HG03095 (cell line): Measurements from ENCODE around the gene IMMT.

Experiments
- ATAC-seq: cut with Tn5 transposase; IDR thresholded peaks from one replicate; pipeline ENCODE4 v1.9.1; 2021; ENCODE audit warnings: moderate library complexity; ENCODE audit not compliant: unreplicated experiment

The IMMT gene

DNA sequence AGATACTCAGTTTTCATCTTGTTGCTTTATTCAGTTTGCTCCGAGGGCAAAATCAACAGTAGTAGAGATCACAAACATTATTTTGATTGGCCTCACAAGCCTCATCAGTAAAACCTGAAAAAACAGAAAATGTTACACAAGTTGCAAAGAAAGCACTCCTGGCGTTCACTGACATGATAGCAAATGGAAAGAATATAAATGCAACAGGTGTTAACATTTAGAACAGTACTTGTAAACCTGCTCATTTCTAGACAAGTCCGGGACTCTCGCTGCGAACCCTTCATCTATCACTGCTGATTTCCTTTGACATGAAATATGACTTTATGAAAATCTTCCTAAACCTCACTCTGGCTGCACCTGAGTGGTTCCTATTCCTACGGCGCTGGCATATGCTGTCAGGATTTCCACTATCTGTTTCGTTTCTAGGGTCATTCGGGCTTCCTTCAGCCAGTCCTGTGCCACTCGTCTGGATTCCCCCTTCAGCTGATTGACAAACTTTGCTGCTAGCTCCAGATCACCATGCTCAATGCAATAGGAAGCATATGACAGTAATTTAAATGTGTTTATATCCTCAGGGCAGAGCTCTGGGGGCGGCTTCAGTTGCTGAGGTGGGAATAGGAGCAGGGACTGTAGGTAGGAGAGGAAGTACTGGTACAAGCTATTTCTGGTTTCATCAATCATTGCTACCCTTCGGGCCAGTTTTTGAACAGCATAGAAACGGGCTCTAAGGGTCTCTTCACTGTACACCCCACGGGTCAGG, 51.2 kb downstream of the IMMT start:
- ATAC-seq: no peak

DNA sequence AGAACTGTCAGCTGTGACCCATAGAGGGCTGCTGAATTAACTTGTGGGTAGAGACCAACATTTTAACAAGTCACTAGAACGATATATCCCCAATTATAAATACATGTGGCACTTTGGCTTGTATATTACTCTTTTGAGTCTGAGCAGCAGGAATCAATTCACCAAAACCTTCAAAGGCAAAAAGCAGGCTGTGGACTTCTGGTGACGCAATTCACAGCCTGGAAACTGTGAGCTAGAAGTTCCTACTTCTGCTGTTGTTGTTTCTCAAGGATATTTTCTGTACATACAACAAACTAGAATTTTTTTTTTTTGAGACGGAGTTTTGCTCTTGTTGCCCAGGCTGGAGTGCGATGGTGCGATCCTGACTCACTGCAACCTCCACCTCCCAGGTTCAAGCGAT, 52.0 kb downstream of the IMMT start:
- ATAC-seq: no peak

DNA sequence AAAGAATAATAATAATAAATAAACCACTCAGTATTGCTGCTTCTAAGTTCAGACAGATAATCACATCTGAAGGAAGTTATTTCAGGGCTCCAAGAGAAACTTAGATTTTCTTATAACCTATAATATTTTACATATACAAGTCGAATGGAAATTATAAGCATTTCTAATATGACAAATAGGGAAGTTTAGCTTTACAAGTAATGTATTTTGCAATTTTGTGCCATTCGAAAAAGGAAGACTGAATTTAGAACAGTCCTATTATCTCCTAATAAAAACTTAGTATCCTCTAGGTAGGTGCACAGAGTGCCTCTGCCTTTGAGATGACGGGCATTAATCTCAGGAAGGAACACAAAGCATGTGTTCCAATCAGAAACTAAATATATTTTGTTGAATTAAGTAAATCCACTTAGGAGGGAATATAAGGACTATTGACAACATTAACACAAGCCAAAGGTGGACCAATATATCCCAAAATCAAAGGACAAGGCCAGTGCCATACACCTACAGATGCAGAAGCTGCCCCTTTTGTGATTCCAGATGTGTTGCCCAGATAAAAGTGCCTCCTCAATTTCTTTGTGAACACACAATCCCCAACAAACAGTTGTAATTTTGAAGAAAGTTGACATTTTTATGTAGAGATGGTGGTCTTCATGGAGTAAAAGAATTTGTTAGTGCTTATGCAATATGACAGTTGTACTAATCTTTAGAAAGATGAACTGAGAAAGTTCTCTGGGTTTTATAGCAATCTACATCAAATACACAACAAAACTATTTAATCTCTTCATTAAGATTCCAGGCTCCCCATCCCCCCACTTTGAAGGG, 52.6 kb downstream of the IMMT start:
- ATAC-seq: no peak

DNA sequence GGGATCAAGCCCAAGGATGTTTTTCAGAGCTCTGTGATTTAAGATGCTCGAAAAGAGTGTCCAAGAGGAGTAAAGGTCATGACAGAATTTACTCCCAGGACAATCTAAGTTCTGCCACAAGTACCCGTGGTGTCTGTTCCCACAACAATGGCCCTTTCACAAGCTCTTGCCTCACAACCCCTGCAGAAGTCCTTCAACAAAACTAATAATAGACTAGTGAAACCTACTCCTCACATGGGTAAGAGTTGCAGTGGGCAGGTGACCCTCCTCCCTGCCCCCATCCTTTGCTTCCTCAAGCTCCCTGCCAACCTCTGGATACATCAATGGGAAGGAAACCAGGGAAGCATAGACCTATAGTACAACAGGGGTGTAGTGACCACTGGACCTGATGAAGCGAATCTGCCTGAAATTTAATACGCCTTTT, 54.3 kb downstream of the IMMT start:
- no peak for ATAC-seq

DNA sequence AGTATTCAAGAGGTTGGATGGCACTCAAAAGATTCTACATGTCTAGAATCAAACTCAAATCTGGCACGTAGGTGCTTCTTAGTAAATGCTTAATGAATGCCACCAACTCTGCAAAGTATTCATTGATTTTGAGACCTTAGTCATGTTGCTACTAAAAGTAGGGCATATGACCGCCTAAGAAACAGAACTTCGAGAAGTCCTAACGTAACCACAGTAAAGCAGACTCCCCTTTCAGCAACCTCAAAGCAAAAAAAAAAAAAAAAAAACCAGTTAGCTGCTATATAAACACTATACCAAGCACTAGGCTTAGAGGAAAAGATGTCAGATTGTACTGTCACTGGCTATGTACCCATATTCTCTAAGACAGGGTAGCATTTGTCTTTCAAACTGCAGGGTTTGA, 55.3 kb downstream of the IMMT start:
- ATAC-seq: no peak

DNA sequence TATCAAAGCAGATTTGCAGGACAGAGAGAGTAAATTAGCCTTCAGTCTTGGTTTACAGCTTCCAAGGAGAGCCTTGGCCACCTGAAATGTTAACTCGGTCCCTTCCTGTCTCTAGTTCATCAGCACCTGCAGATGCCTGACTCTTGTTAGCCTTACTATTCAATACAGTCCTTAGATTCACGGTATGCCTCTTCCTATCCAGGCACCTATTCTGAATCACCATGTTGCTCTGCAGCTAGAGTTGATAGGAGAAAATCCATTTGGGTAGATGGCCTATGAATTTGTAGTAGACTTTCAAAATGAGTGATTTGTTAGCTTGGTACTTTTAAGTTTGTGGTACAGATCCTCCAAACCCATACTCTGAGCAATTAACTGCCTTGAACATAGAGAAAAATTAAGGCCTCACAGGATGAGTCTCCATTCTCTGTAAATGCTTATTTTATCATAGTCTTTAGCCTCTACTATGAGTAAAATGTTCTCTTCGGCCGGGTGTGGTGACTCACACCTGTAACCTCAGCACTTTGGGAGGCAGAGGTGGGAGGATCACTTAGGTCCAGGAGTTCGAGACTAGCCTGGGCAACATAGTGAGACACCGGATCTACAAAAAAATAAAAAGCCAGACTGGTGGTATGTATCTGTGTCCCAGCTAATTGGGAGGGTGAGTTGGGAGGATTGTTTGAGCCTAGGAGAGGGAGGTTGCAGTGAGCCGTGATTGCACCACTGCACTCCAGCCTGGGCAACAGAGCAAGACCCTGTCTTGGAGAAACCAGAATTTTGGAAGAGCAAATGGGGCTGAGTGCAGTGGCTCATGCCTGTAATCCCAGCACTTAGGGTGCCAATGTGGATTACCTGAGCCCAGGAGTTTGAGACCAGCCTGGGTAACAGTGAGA, 56.3 kb downstream of the IMMT start:
- ATAC-seq: no peak

DNA sequence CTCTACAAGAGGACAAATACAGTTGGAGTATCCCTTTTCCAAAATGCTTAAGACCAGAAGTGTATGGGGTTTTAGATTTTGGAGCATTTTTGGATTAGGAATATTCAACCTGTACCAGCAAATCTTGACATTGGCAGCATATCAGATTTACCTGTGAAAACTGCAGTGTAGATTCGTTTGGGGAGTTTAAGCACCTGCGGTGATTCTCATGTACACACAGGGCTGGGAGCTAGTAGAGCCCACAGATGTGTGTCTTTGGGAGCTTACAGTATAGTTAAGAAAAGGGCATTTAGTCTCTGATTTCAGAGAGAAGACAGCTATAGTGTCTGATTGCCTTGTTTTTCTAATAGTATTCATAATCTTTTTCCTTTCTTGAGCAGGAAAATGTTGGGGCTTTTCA, 59.1 kb downstream of the IMMT start:
- ATAC-seq: no peak

DNA sequence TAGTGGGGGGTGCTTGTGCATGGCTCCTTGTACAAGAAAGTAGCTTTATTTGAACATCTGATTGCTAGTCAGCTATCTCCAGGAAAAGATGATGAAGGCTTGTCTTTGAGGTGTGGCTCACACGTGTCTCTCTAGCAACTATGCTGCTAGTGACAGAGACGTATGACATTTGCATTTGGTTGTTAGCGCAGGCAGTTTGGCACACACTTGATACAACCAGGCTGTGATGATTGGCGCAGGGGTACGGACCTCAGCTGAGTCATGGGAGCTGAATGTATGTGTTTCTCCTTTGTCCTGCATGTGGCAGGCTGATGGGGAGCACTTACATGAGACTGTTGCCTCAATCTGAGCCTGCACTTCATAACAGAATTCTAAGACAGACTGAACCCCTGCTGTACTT, 59.6 kb downstream of the IMMT start:
- no peak for ATAC-seq

DNA sequence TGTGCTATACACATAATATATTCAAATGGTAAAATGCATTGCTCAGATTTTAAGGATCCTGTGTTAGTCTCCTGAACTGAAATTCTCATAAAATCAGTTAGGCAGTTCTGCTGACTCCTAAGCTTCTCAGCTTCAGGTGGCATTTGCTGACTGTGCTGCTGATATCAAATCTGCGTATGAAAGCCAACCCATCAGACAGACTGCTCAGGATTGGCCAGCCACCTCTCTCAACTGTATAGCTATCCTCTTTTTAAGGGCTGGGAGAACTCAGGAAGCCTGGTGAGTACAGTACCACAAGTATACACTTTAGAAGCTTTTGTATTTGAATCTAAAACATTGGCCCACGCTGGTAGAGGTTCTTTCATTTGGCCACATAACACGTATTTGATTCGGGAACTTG, 60.6 kb downstream of the IMMT start:
- ATAC-seq: no peak

DNA sequence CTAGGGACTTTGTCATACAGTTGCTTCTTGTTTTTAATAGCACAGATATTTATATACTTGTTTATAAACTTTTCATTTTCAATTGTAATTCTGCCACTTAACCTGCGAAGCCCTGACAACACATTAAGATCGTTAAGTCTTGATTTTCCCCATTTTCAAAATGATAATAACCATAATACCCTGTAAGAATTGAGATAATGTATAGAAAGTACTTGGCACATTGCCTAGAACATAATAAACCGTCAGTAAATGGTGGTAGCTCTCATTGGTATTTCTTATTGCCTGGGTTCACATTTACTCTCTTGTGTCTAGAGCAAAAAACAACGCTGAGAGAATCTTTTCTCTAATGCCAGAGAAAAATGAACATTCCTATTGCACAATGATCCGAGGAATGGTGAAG, 70.6 kb downstream of the IMMT start:
- no peak for ATAC-seq

DNA sequence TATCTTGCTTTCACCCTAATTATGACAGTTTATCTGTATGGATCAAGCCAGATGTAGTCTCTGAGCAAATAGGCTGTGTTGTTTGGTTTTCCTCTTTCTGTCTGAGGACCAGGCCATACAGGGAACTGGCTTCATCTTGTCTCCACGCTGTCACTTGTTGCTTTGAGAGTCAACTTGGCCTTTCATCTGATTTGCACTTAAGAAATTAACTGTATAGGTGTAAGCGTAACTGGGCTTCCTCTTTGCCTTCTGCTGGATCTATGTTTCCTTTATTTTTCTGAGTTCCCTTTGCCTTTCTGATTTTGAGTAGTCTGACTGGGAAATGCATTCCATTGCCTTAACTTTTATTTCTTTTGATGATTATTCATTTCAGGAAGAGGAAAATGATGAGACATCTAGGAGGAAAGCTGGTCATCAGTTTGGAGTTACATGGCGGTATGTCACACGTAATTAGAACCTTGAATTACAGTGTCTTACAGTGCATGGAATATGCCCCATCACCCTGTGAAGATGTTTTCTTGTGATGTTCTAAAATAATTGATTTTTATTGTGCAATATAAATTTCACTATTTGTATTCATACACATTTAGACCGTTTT, 71.8 kb downstream of the IMMT start:
- no peak for ATAC-seq

DNA sequence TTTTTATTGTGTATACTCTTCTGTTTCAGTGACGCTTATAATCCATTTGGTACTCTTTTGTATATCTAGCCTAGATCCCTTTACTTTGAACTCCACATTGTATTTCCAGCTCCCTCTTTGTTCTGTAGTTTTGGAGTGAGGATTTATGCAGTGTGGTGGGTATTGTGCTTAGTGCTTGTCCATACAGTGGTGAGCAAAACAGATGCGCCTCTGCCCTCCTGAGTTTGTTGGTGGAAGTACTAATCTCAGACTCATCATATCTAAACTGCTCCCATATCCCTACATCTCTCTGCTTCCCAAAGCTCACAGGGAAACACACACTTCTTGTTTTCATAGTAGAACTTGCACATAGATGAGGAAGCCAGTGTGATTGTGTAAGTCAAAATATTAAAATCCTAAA, 77.1 kb downstream of the IMMT start:
- no peak for ATAC-seq

DNA sequence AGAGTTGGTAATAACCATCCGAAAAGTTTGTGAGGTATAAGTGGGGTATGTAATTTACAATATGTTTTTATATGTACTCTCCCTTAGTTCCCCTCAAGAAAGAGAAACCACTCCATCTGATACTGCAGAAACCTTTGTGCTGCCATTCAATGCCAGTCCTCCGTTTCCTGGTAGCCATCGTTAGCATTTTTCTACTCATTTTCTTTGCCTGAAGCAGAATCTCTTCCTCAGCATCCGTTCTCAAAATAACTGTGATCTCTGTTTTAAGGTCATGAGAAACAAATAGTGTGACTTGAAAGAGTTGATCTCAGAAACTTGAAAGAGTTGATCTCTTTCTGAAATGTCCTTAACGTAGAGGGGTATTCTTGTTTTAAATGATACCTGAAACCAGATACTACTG, 88.2 kb downstream of the IMMT start:
- ATAC-seq: no peak

DNA sequence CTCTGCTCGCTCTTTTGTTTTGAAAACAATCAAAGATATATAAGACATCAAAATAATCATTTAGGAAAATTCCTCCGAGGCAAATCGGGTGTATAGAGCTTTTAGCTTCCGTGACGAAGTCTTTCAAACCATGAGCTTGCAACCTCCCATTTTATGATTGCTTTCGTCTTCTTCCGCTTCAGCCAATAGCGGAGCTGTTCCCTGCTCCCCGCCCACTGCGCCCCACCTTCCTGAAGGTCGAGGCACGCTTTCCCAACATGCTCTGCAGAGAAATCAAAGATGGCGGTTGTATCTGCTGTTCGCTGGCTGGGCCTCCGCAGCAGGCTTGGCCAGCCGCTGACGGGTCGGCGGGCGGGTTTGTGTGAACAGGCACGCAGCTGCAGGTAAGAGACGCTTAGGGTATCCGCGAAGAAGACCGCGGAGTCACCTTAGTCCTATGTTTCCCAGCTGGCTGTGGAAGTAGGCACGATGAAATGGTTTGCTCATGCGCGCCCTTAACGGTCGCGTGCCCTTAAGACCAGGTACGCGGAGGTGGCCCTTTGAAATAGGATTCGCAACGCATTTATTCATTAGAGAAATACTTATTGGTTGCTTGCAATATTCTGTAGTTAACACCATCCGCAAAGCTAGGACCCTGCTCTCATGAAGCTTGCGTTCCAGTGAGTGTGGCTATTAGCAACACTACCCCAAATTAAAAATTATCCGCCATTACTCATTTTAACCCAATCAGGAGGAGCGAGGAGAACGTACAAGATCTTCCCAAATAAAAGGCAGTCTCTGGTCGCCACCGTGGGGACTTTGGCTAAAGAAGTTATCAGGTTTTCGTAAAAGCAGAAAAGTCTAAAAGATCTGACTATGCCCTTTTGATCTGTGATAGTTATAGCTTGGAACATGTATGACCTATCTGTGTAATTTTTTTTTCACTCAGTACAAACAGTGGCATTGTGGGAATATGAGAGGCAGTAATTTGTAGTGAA, 89.0 kb downstream of the IMMT start, which contains the start of gene PTCD3:
Gene PTCD3, plus strand, starts transcription at position 267 of the 977 bp plus-strand sequence. Its CDS starts 13 bp downstream, at position 280.
- peak; percentile 87 for ATAC-seq

DNA sequence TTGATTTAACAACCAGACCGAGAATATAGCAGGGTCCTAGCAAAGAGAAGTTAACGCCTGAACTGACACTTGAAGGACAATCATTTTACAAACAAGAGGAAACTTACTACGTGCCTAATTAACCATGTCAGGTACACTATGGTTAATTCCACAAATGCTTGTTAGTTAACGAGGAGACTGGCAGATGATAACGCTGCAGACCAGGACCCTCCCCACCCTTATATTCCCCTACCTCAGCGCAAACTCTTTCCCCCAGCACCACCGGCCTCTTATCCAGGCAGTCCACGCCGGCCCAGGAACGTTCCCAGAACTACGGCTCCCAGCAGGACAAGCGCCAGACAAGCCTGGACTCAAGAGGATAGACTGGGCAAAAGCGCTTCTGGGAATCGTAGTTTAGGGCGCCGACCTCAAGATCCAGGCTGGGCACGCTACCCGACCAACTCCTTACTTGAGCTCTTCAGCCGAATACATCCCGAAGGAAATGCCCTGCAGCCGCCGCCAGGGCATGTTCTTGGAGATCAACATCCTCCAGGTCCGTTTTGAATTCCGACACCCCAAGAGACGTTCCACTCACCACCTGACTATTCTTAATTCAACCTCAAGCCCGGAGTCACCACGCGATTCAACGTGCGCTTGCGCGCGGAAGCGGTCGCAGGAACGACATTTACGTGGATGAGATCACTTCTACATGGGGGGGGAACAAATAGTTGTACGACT, 89.9 kb downstream of the IMMT start, which contains the start of gene POLR1A:
Gene POLR1A, minus strand, starts transcription at position 635 of the 717 bp plus-strand sequence. Its CDS starts 110 bp downstream, at position 525.
- ATAC-seq: peak; percentile 70

DNA sequence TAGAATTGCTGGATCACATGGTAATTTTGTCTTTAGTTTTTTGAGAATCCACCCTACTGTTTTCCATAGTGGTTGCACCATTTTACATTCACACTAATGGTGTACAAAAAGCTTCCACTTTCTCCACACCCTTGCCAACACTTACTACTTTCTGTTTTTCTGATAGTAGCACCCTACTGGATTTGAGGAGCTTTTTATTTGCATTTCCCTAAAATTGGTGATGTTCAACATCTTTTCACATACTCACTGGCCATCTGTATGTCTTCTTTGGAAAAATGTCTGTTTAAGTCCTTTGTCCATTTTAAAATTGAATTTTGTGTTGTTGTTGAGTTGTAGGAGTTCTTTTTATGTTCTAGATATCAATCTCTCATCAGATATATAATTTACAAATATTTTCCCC, 93.1 kb downstream of the IMMT start:
- ATAC-seq: no peak

DNA sequence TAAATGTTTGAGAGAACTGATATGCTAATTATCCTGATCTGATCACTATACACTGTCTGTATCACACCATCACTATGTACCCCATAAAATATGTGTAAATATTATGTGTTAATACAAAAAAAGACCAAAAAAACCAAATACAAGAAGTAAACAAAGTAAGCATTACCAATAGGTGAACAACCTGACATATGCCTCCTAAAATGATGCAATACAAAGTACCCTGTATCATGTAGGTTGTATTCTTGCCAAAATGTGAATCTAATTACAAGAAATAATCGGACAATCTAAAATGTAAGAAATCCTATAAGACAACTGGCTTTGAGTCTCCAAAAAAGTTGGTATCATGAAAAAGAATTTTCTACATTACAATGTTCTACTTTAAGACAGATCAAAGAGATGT, 97.3 kb downstream of the IMMT start:
- ATAC-seq: no peak

DNA sequence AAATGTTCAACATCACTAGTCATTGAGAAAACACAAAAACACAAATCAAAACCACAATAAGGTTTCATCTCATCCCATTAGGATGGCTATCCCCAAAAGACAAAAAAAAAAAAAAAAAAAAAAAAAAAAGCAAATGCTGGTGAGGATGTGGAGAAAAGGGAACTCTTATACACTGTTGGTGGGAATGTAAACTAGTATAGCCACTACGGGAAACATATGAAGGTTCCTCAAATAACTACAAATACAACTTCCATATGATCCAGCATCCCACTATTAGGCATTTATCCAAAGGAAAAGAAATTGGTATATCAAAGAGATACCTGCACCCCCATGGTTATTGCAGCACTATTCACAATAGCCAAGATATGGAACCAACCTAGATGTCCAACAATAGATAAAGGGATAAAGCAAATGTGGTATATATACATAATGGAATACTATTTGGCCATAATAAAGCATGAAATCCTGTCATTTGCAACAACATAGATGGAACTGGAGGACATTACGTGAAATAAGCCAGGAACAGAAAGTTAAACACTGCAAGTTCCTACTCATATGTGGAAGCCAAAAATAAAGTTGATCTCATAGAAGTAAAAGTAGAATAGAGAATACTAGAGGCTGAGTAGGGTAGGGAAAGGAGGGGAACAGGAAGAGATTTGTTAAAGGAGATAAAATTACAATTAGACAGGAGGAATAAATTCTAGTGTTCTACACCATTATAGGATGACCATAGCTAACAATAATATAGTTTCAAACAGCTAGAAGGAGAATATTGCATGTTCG, 98.0 kb downstream of the IMMT start:
- no peak for ATAC-seq
